Smooth muscle cell of trachea (primary cell): ENCODE results near the gene ST6GALNAC2. TPM values are rescaled to one million over a fixed set of nuclear protein-coding genes. Genes with fewer than 3 reads are reported as not detected.

ENCODE experiments used
- total RNA-seq: library from RNA; depleted of rRNA; stranded (reverse); fragments of >200 nt; gene quantifications from 2 replicates; pipeline ENCODE4 v1.2.1, GENCODE V29; 2014

Gene ST6GALNAC2
- total RNA-seq: 0.73 and 3.0 TPM in 2 replicates

GRCh38 chr17:76585649-76586593, at the start of gene ST6GALNAC2:
Gene ST6GALNAC2, minus strand, starts transcription at chr17:76585860. Its CDS starts 52 bp downstream, at chr17:76585808.

GRCh38 chr17:76539631-76540271, 45.9 kb downstream of the ST6GALNAC2 start, which contains the start of gene PRCD:
Gene PRCD, plus strand, starts transcription at chr17:76540044. Its CDS starts 98 bp downstream, at chr17:76540142.

GRCh38 chr17:76537578-76538280, 47.9 kb downstream of the ST6GALNAC2 start, which contains the start of gene CYGB:
Gene CYGB, minus strand, starts transcription at chr17:76537709. Its CDS starts 167 bp downstream, at chr17:76537542.

Other genes with a start within 250 kb of the ST6GALNAC2 start
- 40.0 and 46.1 TPM in 2 replicates for gene PRPSAP1, start 231.9 kb downstream of the ST6GALNAC2 start, total RNA-seq
- gene SPHK1, start 201.3 kb downstream of the ST6GALNAC2 start, total RNA-seq: 19.2 and 28.9 TPM in 2 replicates
- gene UBE2O, start 132.7 kb downstream of the ST6GALNAC2 start, total RNA-seq: 19.2 and 21.2 TPM in 2 replicates
- 0.17 TPM in 1 of 2 replicates, not detected in the other for gene AANAT, start 118.3 kb downstream of the ST6GALNAC2 start, total RNA-seq
- gene RHBDF2, start 84.4 kb downstream of the ST6GALNAC2 start, total RNA-seq: 0.58 and 8.4 TPM in 2 replicates
- gene CYGB, start 48.2 kb downstream of the ST6GALNAC2 start, total RNA-seq: 46.0 and 123 TPM in 2 replicates
- gene PRCD, start 45.8 kb downstream of the ST6GALNAC2 start, total RNA-seq: 10.2 and 14.7 TPM in 2 replicates
- not detected in 2 replicates for gene ST6GALNAC1, start 57.9 kb upstream of the ST6GALNAC2 start, total RNA-seq
- gene MXRA7, start 125.1 kb upstream of the ST6GALNAC2 start, total RNA-seq: 158 and 232 TPM in 2 replicates
- gene JMJD6, start 140.7 kb upstream of the ST6GALNAC2 start, total RNA-seq: 20.5 and 22.0 TPM in 2 replicates
- gene METTL23, start 141.0 kb upstream of the ST6GALNAC2 start, total RNA-seq: 28.1 and 28.7 TPM in 2 replicates
- gene SRSF2, start 151.5 kb upstream of the ST6GALNAC2 start, total RNA-seq: 178 and 194 TPM in 2 replicates
- 33.2 and 36.7 TPM in 2 replicates for gene MFSD11, start 152.3 kb upstream of the ST6GALNAC2 start, total RNA-seq